GM18520 (cell line): ENCODE results near the gene ATG4B.
"Not testable (repeated sequence)": the region's sequence is repeated elsewhere in the genome, so short reads cannot be mapped to it uniquely, and the experiment has no call there.

Source experiments
- ATAC-seq: cut with Tn5 transposase; IDR thresholded peaks from one replicate; pipeline ENCODE4 v1.9.1; 2021; ENCODE audit not compliant: unreplicated experiment

Gene ATG4B

GRCh38 chr2:241637018-241637794 lies at the start of gene ATG4B, which contains the start of gene THAP4:
ATG4B (plus strand) TSS chr2:241637693; CDS start chr2:241637715, 22 bp downstream.
THAP4 (minus strand) TSS chr2:241637158; CDS start chr2:241637017, 141 bp downstream.
- ATAC-seq = peak; percentile 60

- ATAC-seq = not testable (repeated sequence)
These were observed 47.6 kb upstream of the ATG4B start for GRCh38 chr2:241589863-241590262.

GRCh38 chr2:241590496-241591455 lies 46.7 kb upstream of the ATG4B start:
- not testable (repeated sequence) for ATAC-seq

GRCh38 chr2:241592126-241592845 lies 45.2 kb upstream of the ATG4B start:
- no peak for ATAC-seq

- ATAC-seq = no peak
These were observed 44.2 kb upstream of the ATG4B start for GRCh38 chr2:241593271-241593670.

GRCh38 chr2:241595600-241596140 lies 41.8 kb upstream of the ATG4B start:
- no peak for ATAC-seq

GRCh38 chr2:241597561-241597960 lies 39.9 kb upstream of the ATG4B start:
- ATAC-seq = no peak

GRCh38 chr2:241598061-241598460 lies 39.4 kb upstream of the ATG4B start:
- no peak for ATAC-seq

- ATAC-seq = no peak
These were observed 39.0 kb upstream of the ATG4B start for GRCh38 chr2:241598487-241598886.

- ATAC-seq = no peak
These were observed 37.9 kb upstream of the ATG4B start for GRCh38 chr2:241599615-241600014.

GRCh38 chr2:241601841-241602240 lies 35.7 kb upstream of the ATG4B start:
- no peak for ATAC-seq

- no peak for ATAC-seq
These were observed 34.8 kb upstream of the ATG4B start for GRCh38 chr2:241602720-241603119.

GRCh38 chr2:241603686-241604085 lies 33.8 kb upstream of the ATG4B start:
- no peak for ATAC-seq

GRCh38 chr2:241606186-241606585 lies 31.3 kb upstream of the ATG4B start:
- no peak for ATAC-seq

- no peak for ATAC-seq
These were observed 30.2 kb upstream of the ATG4B start for GRCh38 chr2:241607162-241607885.

GRCh38 chr2:241608881-241609280 lies 28.6 kb upstream of the ATG4B start:
- ATAC-seq = no peak

GRCh38 chr2:241609859-241610793 lies 27.4 kb upstream of the ATG4B start:
- ATAC-seq = peak; percentile 84

GRCh38 chr2:241611062-241611461 lies 26.4 kb upstream of the ATG4B start:
- ATAC-seq = no peak
